Measurements from ENCODE around the gene HPS3. TPM values are rescaled to one million over a fixed set of nuclear protein-coding genes. Genes with fewer than 3 reads are reported as not detected.

The HPS3 gene
- total and polyA plus RNA-seq, 2 of the 4 experiments (the other 2 are of a cell fraction): 15.2 to 24.2 TPM

GRCh38 chr3:149134575-149134974 lies 5.1 kb downstream of the HPS3 start:
- in situ Hi-C loops (cut with MboI; ENCODE audit: low sequenced_read_pairs) (no loop called here), dilution Hi-C loops (cut with HindIII; ENCODE audit: low sequenced_read_pairs, unreplicated experiment) (no loop called here), intact Hi-C loops (cut with micrococcal nuclease) (no loop called here)
- Histone ChIP-seq H2AK9ac (replicated peaks; ENCODE audit: low read depth, low read length, poor library complexity) (no peak overlapping the region), H4K20me1 (ENCODE audit: insufficient read depth, low read length) (peaks cover 4% of the 10 kb centered on the region; the same call in 1 of the 2 replicates), H4K5ac (ENCODE audit: low read depth, low read length) (no peak overlapping the region), H2BK5ac (ENCODE audit: low read depth, low read length, poor library complexity, severe bottlenecking) (no peak overlapping the region), H3K27me3 (ENCODE audit: control insufficient read depth, insufficient read depth, low read length) (no peaks in the 10 kb centered on the region), H4K91ac (ENCODE audit: insufficient read depth, low read depth, low read length) (no peak overlapping the region), H3K4me1 (ENCODE audit: control insufficient read depth, insufficient read depth, low read length) (peaks cover 10% of the 10 kb centered on the region), H3K9me1 (ENCODE audit: insufficient read depth, low read length) (peaks cover 8% of the 10 kb centered on the region), H3K4me3 (ENCODE audit: insufficient read depth, low read depth, low read length) (no peak overlapping the region), H2BK20ac (ENCODE audit: low read depth, low read length) (no peak overlapping the region), H2BK15ac (ENCODE audit: low read depth, low read length) (no peak overlapping the region), H3K9me3 (ENCODE audit: control insufficient read depth, insufficient read depth, low read length) (no peaks in the 10 kb centered on the region), H3K4ac (ENCODE audit: low read depth, low read length) (peak overlapping the region; percentile 7; the same call in 1 of the 2 replicates), H3K79me1 (ENCODE audit: low read depth in 1 of 2, low read length in 2 of 2) (peaks cover 38 to 69% of the 10 kb centered on the region in 2 experiments), H2AK5ac (ENCODE audit: low read depth, low read length) (no peak overlapping the region), H2AFZ (replicated peaks; ENCODE audit: low read length, poor library complexity) (peak overlapping the region; percentile 4), H3K4me2 (ENCODE audit: low read depth, low read length) (no peak overlapping the region), H4K8ac (ENCODE audit: low read depth in 2 of 2, low read length in 2 of 2) (peak overlapping the region in 1 of 2 experiments; percentile 9; a peak in 1 of 4 replicates), H3K23ac (ENCODE audit: low read depth, low read length) (0 out of 2 replicates have a peak overlapping the region, but pooled peaks have one; percentile 32), H3K14ac (replicated peaks; ENCODE audit: low read depth, low read length) (no peak overlapping the region), H3K56ac (ENCODE audit: extremely low read depth, insufficient read depth, low read length) (no peak overlapping the region), H3K9ac (ENCODE audit: low read depth, low read length) (no peak overlapping the region), H3K18ac (ENCODE audit: low read depth, low read length) (no peak overlapping the region), H2BK120ac (ENCODE audit: low read depth, low read length) (no peak overlapping the region; the same call in 1 of the 2 replicates), H3K27ac (ENCODE audit: insufficient read depth, low read length) (no peak overlapping the region), H3K36me3 (ENCODE audit: control insufficient read depth, insufficient read depth, low read length) (no peaks in the 10 kb centered on the region)
- no TSS peak for BruUV-seq (replicated peaks)
- WGBS, 2 experiments (ENCODE audit: extremely low coverage in 2 of 2, insufficient read length in 1 of 2): 80% methylated on average over 1 of the region's 3 CpGs; no CpG with 5 or more reads in 1 of the 2 experiments
- peak; percentile 30; the same call in 1 of the 2 replicates for ATAC-seq (ENCODE audit: low read depth)
- TF ChIP-seq CEBPB (IDR thresholded peaks at IDR 0.05; ENCODE audit: low read depth, low read length) (no peak), POLR2A (IDR thresholded peaks at IDR 0.05; ENCODE audit: low read depth, low read length) (no peak), RCOR1 (IDR thresholded peaks at IDR 0.05; ENCODE audit: insufficient replicate concordance, low read length) (no peak), BHLHE40 (IDR thresholded peaks at IDR 0.05; ENCODE audit: low read depth, low read length) (no peak), RAD21 (IDR thresholded peaks at IDR 0.05; ENCODE audit: low read length) (no peak), MAFK (IDR thresholded peaks at IDR 0.05; ENCODE audit: low read depth, low read length) (no peak), ELK1 (IDR thresholded peaks at IDR 0.05; ENCODE audit: borderline replicate concordance, low read depth, low read length) (no peak), NFE2L2 (IDR thresholded peaks at IDR 0.05; ENCODE audit: low read depth, low read length) (no peak), USF2 (IDR thresholded peaks at IDR 0.05; ENCODE audit: low read depth, low read length) (no peak), MXI1 (IDR thresholded peaks at IDR 0.05; ENCODE audit: borderline replicate concordance, low read depth, low read length) (no peak)
- ChIA-PET POLR2A (ENCODE audit: unreplicated experiment) (no interaction called here), CTCF (no interaction called here)
- DNase-seq: peak; percentile 41

All from IMR-90 (cell line).